ENCODE measurements around the gene OLA1.
"Not testable (repeated sequence)": the region's sequence is repeated elsewhere in the genome, so short reads cannot be mapped to it uniquely, and the experiment has no call there.

The OLA1 gene

GRCh38 chr2:174248187-174248997, at the start of gene OLA1:
Gene OLA1, minus strand, starts transcription at chr2:174248532. Its CDS starts 1,717 bp downstream, at chr2:174246815.
- DNase-seq (ENCODE audit: low spot score), result peak; percentile 94

- no peak for DNase-seq (ENCODE audit: low spot score)
Observed at GRCh38 chr2:174292908-174293307, 44.6 kb upstream of the OLA1 start.

- DNase-seq (ENCODE audit: low spot score), result no peak
Observed at GRCh38 chr2:174286172-174286571, 37.8 kb upstream of the OLA1 start.

GRCh38 chr2:174282441-174282840, 34.1 kb upstream of the OLA1 start:
- DNase-seq (ENCODE audit: low spot score), result no peak

- no peak for DNase-seq (ENCODE audit: low spot score)
Observed at GRCh38 chr2:174281736-174282135, 33.4 kb upstream of the OLA1 start.

GRCh38 chr2:174280596-174280995, 32.3 kb upstream of the OLA1 start:
- no peak for DNase-seq (ENCODE audit: low spot score)

GRCh38 chr2:174270263-174270662, 21.9 kb upstream of the OLA1 start:
- not testable (repeated sequence) for DNase-seq (ENCODE audit: low spot score)

- no peak for DNase-seq (ENCODE audit: low spot score)
Observed at GRCh38 chr2:174266288-174266687, 18.0 kb upstream of the OLA1 start.

- no peak for DNase-seq (ENCODE audit: low spot score)
Observed at GRCh38 chr2:174263997-174264396, 15.7 kb upstream of the OLA1 start.

- no peak for DNase-seq (ENCODE audit: low spot score)
Observed at GRCh38 chr2:174259981-174260380, 11.6 kb upstream of the OLA1 start.

GRCh38 chr2:174254267-174254666, 5.9 kb upstream of the OLA1 start:
- no peak for DNase-seq (ENCODE audit: low spot score)

GRCh38 chr2:174248998-174249592, 763 bp upstream of the OLA1 start:
- no peak for DNase-seq (ENCODE audit: low spot score)

- peak; percentile 12 for DNase-seq (ENCODE audit: low spot score)
Observed at GRCh38 chr2:174247474-174248186, 702 bp downstream of the OLA1 start.

GRCh38 chr2:174246944-174247381, 1.4 kb downstream of the OLA1 start:
- no peak for DNase-seq (ENCODE audit: low spot score)

- not testable (repeated sequence) for DNase-seq (ENCODE audit: low spot score)
Observed at GRCh38 chr2:174245628-174246027, 2.7 kb downstream of the OLA1 start.

- DNase-seq (ENCODE audit: low spot score), result no peak
Observed at GRCh38 chr2:174245065-174245464, 3.3 kb downstream of the OLA1 start.

GRCh38 chr2:174243812-174244211, 4.5 kb downstream of the OLA1 start:
- no peak for DNase-seq (ENCODE audit: low spot score)

GRCh38 chr2:174240097-174240496, 8.2 kb downstream of the OLA1 start:
- DNase-seq (ENCODE audit: low spot score), result no peak

GRCh38 chr2:174236429-174236828, 11.9 kb downstream of the OLA1 start:
- DNase-seq (ENCODE audit: low spot score), result no peak

GRCh38 chr2:174235680-174236079, 12.7 kb downstream of the OLA1 start:
- DNase-seq (ENCODE audit: low spot score), result no peak

GRCh38 chr2:174233771-174234275, 14.5 kb downstream of the OLA1 start:
- DNase-seq (ENCODE audit: low spot score), result no peak

GRCh38 chr2:174227748-174228147, 20.6 kb downstream of the OLA1 start:
- no peak for DNase-seq (ENCODE audit: low spot score)

All from hematopoietic multipotent progenitor cell treated with erythropoietin and hydrocortisone succinate and interleukin-3 and kit ligand, for 15 days (in vitro differentiated cells).